Transverse colon (tissue), 3 donors: Measurements from ENCODE around the gene RAB30.

Source experiments
- CTCF ChIP-seq, 5 experiments: fragments of 200-600 bp in 3 of 5; fragments of 450-650 bp in 2 of 5; sonication (generic) in 3 of 5; IDR thresholded peaks; 1 replicate in 2 of 5; 2 replicates in 3 of 5; pipeline ENCODE4 v1.5.1; 2016 to 2017; ENCODE audit warnings: antibody characterized with exemption in 5 of 5, inconsistent platforms in 3 of 5, mild to moderate bottlenecking in 2 of 5, moderate library complexity in 1 of 5
- EP300 ChIP-seq: sonication (generic); formaldehyde crosslinking; IDR thresholded peaks from one replicate; pipeline ENCODE4 v1.6.1; 2017; ENCODE audit warnings: antibody characterized with exemption, low read depth
- POLR2A ChIP-seq: fragments of 450-650 bp; IDR thresholded peaks from one replicate; pipeline ENCODE4 v1.6.1; 2016; ENCODE audit warnings: antibody characterized with exemption, mild to moderate bottlenecking, moderate library complexity

GRCh38 chr11:83007477-83007876 is 64.2 kb downstream of the RAB30 start:
- TF ChIP-seq CTCF (IDR thresholded peaks at IDR 0.05) (no peak), EP300 (no peak), POLR2A (no peak)
